PC-9 (cell line): ENCODE measurements around the gene DTYMK. TPM values are rescaled to one million over a fixed set of nuclear protein-coding genes. Genes with fewer than 3 reads are reported as not detected.

Source experiments
- BruUV-seq: library from RNA; stranded (reverse); fragments of 400-500 nt; replicated peaks from 2 replicates; lab custom pipeline; 2021; lab: Mats Ljungman, UMichigan
- CTCF ChIA-PET: fragments of 300-600 bp; sonication (Branson Sonifier 250); formaldehyde crosslinking; loops from one replicate; lab custom pipeline; 2022; ENCODE audit warnings: antibody characterized with exemption; lab: Charles Lee
- POLR2A ChIA-PET: fragments of 300-600 bp; sonication (Branson Sonifier 250); formaldehyde crosslinking; loops from one replicate; lab custom pipeline; 2022; ENCODE audit warnings: antibody characterized with exemption; ENCODE audit not compliant: unreplicated experiment; lab: Charles Lee
- DNase-seq, 2 experiments: peaks; one replicate each; pipeline versions ENCODE4 v3.0.0 to v3.0.0-alpha.2; 2015 to 2022; ENCODE audit warnings: mixed read lengths in 1 of 2
- H2AFZ ChIP-seq: fragments of 200-600 bp; sonication (generic); 2 replicates; pipeline ENCODE4 v1.8.1; 2017; ENCODE audit warnings: antibody characterized with exemption
- H3F3A ChIP-seq: fragments of 200-600 bp; sonication (generic); 2 replicates; pipeline ENCODE4 v1.8.1; 2017; ENCODE audit warnings: antibody characterized with exemption, mild to moderate bottlenecking, low read depth; ENCODE audit not compliant: insufficient read depth
- H3K27ac ChIP-seq: fragments of 200-600 bp; sonication (generic); 2 replicates; pipeline ENCODE4 v1.6.1; 2016; ENCODE audit warnings: mixed run types
- H3K27me3 ChIP-seq: fragments of 200-600 bp; sonication (generic); 2 replicates; pipeline ENCODE4 v1.6.1; 2016; ENCODE audit warnings: low read depth, mixed run types; ENCODE audit not compliant: insufficient read depth
- H3K36me3 ChIP-seq: fragments of 200-600 bp; sonication (generic); 2 replicates; pipeline ENCODE4 v1.6.1; 2016; ENCODE audit warnings: low read depth, mixed run types
- H3K4me1 ChIP-seq: fragments of 200-600 bp; sonication (generic); replicated peaks from 2 replicates; pipeline ENCODE4 v1.6.1; 2016; ENCODE audit warnings: mixed run types; ENCODE audit not compliant: insufficient read depth
- H3K4me2 ChIP-seq: fragments of 200-600 bp; sonication (generic); 2 replicates; pipeline ENCODE4 v1.6.1; 2017; ENCODE audit warnings: mixed run types
- H3K4me3 ChIP-seq: fragments of 200-600 bp; sonication (generic); 2 replicates; pipeline ENCODE4 v1.6.1; 2016; ENCODE audit warnings: mixed run types
- H3K79me2 ChIP-seq: fragments of 200-600 bp; sonication (generic); 2 replicates; pipeline ENCODE4 v1.6.1; 2017; ENCODE audit warnings: low read depth, mixed run types
- H3K9me2 ChIP-seq: fragments of 200-600 bp; sonication (generic); 2 replicates; pipeline ENCODE4 v1.8.1; 2017; ENCODE audit warnings: mild to moderate bottlenecking; ENCODE audit not compliant: insufficient read depth
- H3K9me3 ChIP-seq: fragments of 200-600 bp; sonication (generic); 2 replicates; pipeline ENCODE4 v1.8.1; 2016; ENCODE audit warnings: low read depth; ENCODE audit not compliant: insufficient read depth
- H4K20me1 ChIP-seq: fragments of 200-600 bp; sonication (generic); 2 replicates; pipeline ENCODE4 v1.8.1; 2017; ENCODE audit not compliant: insufficient read depth
- CTCF ChIP-seq: fragments of 200-600 bp; sonication (generic); conservative IDR thresholded peaks from 2 replicates; pipeline ENCODE4 v1.6.1; 2017; ENCODE audit warnings: mixed run types, antibody characterized with exemption, mild to moderate bottlenecking, moderate library complexity
- EZH2 ChIP-seq: fragments of 200-600 bp; sonication (generic); IDR thresholded peaks from 2 replicates; pipeline ENCODE4 v1.8.0; 2017; ENCODE audit warnings: antibody characterized with exemption, low read depth
- intact Hi-C: fragments of 100-400 bp; cut with micrococcal nuclease; formaldehyde crosslinking; loops from one replicate; pipeline ENCODE4 v1.10.0; 2022; ENCODE audit not compliant: unreplicated experiment
- total RNA-seq: library from RNA; stranded (reverse); gene quantifications from 2 replicates; pipeline ENCODE4 v1.2.3, GENCODE V29; 2021

DTYMK gene
- total RNA-seq, 1 experiment from 2014 or later, result 183 TPM

- DNase-seq, result no peak
- CTCF ChIA-PET, result no interaction called here
- Histone ChIP-seq H3K4me1 (0 out of 2 replicates have a peak, but pooled peaks cover 7% of the 10 kb centered on the region), H2AFZ (no peak overlapping the region), H3F3A (peaks cover 31% of the 10 kb centered on the region), H3K79me2 (peaks cover 17% of the 10 kb centered on the region; the same call in 1 of the 2 replicates), H3K27me3 (no peaks in the 10 kb centered on the region), H4K20me1 (peaks cover 25% of the 10 kb centered on the region; the same call in 1 of the 2 replicates), H3K36me3 (peaks cover 23% of the 10 kb centered on the region), H3K9me3 (no peaks in the 10 kb centered on the region), H3K27ac (no peak overlapping the region), H3K4me2 (no peak overlapping the region), H3K4me3 (no peak overlapping the region), H3K9me2 (no peaks in the 10 kb centered on the region)
- no TSS peak for BruUV-seq
- no peak for TF ChIP-seq CTCF
- no peak for TF ChIP-seq EZH2
- intact Hi-C loops, result no loop called here
- POLR2A ChIA-PET, result interaction anchor here (0.7 kb wide), 1 partner anchor 449 kb away, joined by 6 read pairs; no protein-coding TSS in a partner anchor
Observed at GRCh38 chr2:241678307-241678706, 8.3 kb downstream of the DTYMK start.

- H3K4me2 ChIP-seq, result no peak overlapping the region
- peaks cover 35% of the 10 kb centered on the region for H3F3A ChIP-seq
- CTCF ChIA-PET, result no interaction called here
- intact Hi-C loops, result no loop called here
- no peaks in the 10 kb centered on the region for H3K27me3 ChIP-seq
- POLR2A ChIA-PET, result no interaction called here
- no TSS peak for BruUV-seq
- H3K9me3 ChIP-seq, result no peaks in the 10 kb centered on the region
- H3K4me3 ChIP-seq, result no peak overlapping the region
- H4K20me1 ChIP-seq, result peaks cover 25% of the 10 kb centered on the region; the same call in 1 of the 2 replicates
- no peak overlapping the region for H3K27ac ChIP-seq
- H3K36me3 ChIP-seq, result peaks cover 23% of the 10 kb centered on the region
- H3K9me2 ChIP-seq, result no peaks in the 10 kb centered on the region
- peaks cover 12% of the 10 kb centered on the region; the same call in 1 of the 2 replicates for H3K79me2 ChIP-seq
- no peak for DNase-seq
- no peak overlapping the region for H2AFZ ChIP-seq
- 0 out of 2 replicates have a peak, but pooled peaks cover 7% of the 10 kb centered on the region for H3K4me1 ChIP-seq
- TF ChIP-seq EZH2, result no peak
- no peak for TF ChIP-seq CTCF
Observed at GRCh38 chr2:241677392-241677791, 9.2 kb downstream of the DTYMK start.

GRCh38 chr2:241676665-241677064 lies 9.9 kb downstream of the DTYMK start:
- Histone ChIP-seq H3K27ac (no peak overlapping the region), H3K9me2 (no peaks in the 10 kb centered on the region), H3K36me3 (peaks cover 16% of the 10 kb centered on the region), H3K4me1 (0 out of 2 replicates have a peak, but pooled peaks cover 7% of the 10 kb centered on the region), H3F3A (peaks cover 34% of the 10 kb centered on the region), H3K4me2 (no peak overlapping the region), H3K27me3 (no peaks in the 10 kb centered on the region), H3K9me3 (no peaks in the 10 kb centered on the region), H3K79me2 (peaks cover 7% of the 10 kb centered on the region; the same call in 1 of the 2 replicates), H4K20me1 (peaks cover 25% of the 10 kb centered on the region; the same call in 1 of the 2 replicates), H3K4me3 (no peak overlapping the region), H2AFZ (no peak overlapping the region)
- intact Hi-C loops, result no loop called here
- TF ChIP-seq EZH2 (no peak), CTCF (no peak)
- no peak for DNase-seq
- BruUV-seq, result no TSS peak
- ChIA-PET POLR2A (no interaction called here), CTCF (no interaction called here)
